CD4-positive, alpha-beta T cell treated with Interleukin-12 subunit alpha and Interleukin-12 subunit beta, for 1 hour (primary cell): Measurements from ENCODE around the gene LEPROT.
"Not testable (repeated sequence)": the region's sequence is repeated elsewhere in the genome, so short reads cannot be mapped to it uniquely, and the experiment has no call there.

ENCODE experiments used
- DNase-seq: peaks from one replicate; pipeline ENCODE4 v3.0.0-alpha.2; 2020

Gene LEPROT, protein sequence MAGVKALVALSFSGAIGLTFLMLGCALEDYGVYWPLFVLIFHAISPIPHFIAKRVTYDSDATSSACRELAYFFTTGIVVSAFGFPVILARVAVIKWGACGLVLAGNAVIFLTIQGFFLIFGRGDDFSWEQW

DNA sequence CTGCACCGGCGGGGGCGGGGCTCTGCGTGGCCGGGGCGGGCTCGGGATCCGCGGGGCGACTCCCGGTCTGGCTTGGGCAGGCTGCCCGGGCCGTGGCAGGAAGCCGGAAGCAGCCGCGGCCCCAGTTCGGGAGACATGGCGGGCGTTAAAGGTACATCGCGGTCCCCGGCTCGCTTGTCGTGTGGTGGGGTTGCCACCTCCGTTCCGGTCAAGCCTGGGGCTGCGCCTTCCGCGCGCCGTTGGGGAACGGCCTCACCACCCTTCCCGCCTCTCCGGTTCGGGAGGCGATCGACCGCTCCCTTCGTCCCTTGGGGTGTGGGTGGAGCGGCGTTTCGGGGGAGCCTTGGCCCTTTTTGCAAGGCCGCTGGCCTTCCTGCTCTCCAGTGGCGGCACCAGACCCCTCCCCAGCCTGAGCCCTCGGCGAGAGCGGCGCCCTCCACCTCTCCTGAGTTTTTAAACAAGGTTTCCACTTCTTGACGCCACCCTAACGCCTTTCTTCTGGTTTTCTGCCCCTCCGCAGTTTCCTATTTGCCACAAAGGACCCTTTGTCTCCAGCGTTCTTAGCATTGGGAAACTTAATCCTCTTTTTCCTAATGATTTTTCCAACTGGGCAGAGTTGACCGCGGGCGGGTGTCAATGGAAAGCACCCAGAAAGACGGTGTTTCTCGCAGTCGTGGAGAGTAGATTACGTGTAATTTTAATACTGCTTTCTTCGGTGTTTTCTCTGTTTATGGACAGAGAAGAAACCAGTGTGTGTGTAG lies at the start of gene LEPROT, which contains the start of gene LEPR:
LEPROT (plus strand) TSS at position 79 of the 761 bp plus-strand sequence; CDS start at position 136, 57 bp downstream.
LEPR (plus strand) TSS at position 79 of the 761 bp plus-strand sequence. CDS start 144,898 bp downstream, outside the sequence.
- DNase-seq: no peak

DNA sequence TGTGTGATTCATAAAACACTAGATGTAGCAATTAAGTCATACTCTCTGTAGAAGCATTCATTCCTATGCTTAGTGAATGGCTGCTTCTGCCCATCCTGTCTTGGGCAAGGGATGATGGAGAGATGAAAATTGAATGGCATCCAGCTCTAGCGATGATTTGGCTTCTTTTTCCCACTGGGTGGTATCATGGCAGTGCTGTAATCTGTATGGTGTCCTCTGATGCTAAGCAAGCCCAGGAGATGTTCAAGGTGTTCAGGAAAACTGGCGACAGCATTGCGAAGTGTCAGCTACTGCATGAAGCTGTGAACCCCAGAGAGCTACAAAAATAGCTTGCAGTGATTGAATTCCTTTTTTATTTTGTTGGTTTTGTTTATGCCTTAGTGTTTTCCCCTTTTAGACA lies 48.9 kb upstream of the LEPROT start:
- no peak for DNase-seq

- DNase-seq: no peak
Observed at GRCh38 chr1:65372557-65372956, 47.9 kb upstream of the LEPROT start.

GRCh38 chr1:65377496-65378246 lies 42.8 kb upstream of the LEPROT start:
- DNase-seq: no peak

DNA sequence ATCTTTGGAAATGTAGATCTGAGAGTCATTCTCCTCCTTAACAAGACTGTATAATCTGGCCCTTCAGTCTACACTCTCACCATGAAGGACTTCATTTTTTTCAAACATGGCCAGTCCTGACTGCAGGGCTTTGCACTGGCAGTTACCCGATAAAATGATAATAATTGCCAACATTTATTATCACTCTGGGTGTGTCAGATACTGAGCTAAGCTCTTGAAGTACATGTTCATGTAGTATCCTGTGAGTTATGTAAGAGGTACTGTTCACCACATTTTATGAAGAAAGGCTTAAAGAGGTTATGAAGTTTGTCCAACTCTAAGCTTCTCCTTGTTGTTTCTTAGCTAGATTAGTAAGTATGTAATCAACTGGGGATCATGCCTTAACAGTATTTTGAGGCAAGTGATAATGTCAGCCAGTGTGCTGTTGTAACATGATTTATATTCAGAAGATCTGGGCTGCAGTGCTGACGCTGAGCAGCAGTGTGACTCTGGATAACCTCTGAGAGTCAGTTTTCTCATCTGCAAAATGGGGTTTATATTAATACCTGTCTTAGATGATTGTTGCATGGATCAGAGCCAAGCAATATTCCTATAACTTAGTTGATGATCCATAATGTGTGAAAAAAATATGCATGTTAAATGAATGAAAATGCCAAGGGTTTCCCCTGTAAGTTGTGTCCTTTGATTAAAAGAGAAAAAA lies 42.1 kb upstream of the LEPROT start:
- no peak for DNase-seq

DNA sequence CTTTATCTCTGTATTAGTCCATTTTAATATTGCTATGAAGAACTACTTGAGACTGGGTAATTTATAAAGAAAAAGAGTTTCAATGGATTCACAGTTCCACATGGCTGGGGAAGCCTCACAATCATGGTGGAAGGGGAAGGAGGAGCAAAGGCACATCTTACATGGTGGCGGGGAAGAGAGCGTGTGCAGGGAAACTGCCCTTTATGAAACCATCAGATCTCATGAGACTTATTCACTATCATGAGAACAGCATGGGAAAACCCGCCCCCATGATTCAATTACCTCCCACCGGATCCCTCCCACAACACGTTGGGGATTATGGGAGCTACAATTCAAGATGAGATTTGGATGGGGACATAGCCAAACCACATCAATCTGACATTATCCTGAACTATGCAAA lies 36.0 kb upstream of the LEPROT start:
- not testable (repeated sequence) for DNase-seq

- no peak for DNase-seq
Observed at GRCh38 chr1:65386439-65386838, 34.0 kb upstream of the LEPROT start.

DNA sequence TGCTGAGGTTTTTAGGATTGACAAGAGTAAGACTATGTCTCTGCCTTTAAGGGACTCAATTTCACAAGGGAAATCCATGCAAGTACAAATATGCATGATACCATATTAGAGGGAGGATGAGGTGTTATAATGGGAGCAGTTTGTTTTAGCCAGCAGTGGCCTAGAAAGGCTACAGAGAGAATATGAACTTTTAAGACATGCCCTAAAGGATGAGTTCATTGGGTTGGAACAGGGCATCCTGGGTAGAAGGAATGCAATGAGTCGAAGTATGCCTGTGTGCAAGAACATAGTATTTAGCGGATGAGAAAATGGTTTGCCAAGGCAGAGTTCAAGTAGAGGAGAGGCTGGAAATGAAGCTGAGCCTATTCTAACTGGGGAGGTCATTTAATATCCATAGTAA lies 32.6 kb upstream of the LEPROT start:
- no peak for DNase-seq

DNA sequence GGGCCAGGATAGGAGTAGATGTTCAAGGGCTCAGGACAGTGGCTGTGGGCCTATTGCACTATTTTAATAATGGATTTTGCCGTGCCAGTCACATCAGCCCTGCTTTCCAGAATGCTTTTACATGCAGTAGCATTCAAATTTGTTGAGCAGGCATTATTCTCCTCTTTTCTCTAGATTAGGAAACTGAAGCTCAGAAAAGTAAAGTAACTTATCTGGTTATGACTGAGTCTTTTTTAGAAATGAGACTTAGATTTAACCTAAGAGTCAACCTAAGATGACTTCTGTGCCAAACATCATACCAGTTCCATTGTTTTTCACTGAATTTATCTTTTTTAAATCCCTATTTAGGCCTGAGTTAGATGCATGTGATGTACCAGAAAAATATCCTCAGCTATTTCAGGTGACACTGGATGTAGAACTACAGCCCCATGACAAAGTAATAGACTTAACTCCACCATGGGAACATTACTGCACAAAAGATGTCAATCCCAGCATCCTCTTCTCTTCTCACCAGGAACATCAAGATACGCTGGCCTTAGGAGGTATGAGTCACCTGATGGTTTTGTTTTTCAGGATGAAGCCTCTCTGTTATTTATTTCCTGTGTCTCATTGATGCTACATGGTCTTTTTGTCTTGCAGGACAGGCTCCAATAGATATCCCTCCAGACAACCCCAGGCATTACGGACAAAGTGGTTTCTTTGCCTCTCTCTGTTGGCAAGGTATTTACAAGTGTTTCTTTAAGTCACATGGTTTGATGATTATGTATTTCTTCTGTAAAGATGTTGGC lies 31.4 kb upstream of the LEPROT start:
- no peak for DNase-seq

DNA sequence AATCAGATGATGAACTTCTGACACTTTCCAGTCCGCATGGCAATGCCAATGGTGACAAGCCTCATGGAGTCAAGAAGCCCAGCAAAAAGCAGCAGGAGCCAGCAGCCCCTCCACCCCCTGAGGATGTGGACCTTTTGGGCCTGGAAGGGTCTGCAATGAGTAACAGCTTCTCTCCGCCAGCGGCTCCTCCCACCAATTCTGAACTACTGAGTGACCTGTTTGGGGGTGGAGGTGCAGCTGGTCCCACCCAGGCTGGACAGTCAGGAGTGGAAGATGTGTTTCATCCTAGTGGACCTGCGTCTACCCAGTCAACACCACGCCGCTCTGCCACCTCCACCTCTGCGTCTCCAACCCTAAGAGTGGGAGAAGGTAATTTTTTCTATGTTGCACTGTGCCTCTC lies 28.0 kb upstream of the LEPROT start:
- DNase-seq: no peak

- DNase-seq: no peak
Observed at GRCh38 chr1:65393347-65393746, 27.1 kb upstream of the LEPROT start.

GRCh38 chr1:65393928-65394327 lies 26.5 kb upstream of the LEPROT start:
- DNase-seq: no peak

DNA sequence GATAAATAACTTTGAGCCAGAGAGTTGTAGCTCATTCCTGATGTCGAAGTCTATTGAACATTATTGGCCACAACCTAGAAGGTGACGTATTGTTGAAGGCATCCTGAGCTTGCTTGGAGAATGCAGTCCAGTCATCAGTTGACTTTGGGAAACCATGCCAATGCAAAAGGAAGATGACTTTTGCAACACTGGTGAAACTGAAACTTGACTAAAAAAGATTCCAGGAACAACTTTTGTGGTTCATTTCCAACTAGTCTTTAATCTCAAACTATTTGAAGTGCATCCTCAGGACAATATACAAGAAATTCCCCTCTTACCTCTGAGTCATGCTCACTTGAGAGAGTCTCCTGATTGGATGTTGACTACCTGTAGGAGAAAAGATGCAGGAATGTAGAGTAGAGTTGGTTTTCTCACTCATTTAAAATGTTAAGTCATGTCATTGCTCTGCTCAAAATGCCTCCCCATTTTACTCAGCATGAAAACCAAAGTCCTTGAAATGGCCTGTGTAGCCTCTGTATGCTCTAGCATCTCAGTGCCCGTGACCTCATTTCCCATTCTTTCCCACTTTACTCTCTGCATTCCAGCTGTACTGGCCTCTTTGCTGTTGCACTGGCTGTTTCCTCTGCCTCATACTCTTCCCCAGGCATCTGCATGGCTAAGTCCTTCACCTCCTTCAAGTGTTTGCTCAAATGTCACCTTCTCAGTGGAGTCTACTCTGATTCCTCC lies 24.4 kb upstream of the LEPROT start:
- no peak for DNase-seq

GRCh38 chr1:65398083-65398482 lies 22.4 kb upstream of the LEPROT start:
- DNase-seq: no peak

DNA sequence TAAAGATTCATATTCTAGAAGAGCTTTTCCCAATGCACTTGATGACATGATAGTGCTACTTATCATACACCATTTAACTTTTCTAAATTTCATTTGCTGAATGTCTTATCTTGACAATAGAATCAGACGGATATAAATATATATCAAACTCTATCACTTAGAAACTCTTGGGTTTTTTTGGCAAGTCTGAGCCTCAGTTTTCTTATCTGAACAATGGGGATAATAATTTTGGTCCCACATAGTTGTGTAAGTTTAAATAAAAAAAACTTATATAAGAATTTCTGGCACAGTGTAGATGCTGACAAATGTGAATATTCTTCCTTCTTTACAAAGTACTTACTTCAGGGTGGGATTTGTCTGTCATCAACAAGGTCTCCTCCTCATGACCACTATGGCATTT lies 21.5 kb upstream of the LEPROT start:
- no peak for DNase-seq

DNA sequence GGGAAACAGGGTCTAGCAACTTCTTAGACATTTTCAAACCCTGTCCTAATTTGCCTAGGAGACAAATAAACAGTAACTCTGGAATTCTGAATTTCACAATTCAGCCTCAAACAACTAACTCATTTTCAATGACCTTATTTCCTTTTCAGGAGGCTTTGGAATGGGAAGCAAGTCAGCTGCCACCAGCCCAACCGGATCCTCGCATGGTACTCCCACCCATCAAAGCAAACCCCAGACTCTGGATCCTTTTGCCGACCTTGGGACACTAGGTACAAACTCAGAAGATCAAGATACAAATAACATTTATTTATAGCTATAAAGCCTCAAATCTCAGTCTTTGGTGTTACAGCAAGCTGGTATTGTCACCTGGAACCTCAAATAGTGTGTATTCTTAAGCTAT lies 18.9 kb upstream of the LEPROT start:
- no peak for DNase-seq

GRCh38 chr1:65404941-65405340 lies 15.5 kb upstream of the LEPROT start:
- DNase-seq: no peak

- DNase-seq: no peak
Observed at GRCh38 chr1:65407877-65408276, 12.6 kb upstream of the LEPROT start.

GRCh38 chr1:65409314-65409713 lies 11.2 kb upstream of the LEPROT start:
- DNase-seq: no peak

DNA sequence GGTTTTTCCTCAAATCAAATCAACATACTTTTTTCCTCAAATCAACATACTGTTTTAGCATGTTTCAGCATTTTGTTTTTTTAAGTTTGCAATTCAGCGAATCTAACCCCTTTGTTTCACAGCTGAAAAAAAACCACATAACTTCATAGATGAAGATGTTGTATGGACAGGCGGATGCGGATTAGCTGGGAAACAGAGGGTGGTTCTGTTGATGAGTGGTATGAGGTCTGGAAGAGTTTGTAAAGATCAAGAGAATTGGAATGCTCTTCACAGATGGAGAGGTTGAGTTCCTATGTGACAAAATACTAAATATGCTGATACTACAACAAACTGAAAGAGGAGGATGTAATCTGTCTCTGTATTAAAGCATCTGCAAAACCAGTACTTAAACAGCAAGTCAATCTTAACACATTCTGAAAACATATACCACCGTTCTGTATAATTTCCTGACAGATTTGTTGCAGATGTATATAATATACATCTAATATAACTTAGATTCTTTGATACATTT lies 10.6 kb upstream of the LEPROT start:
- no peak for DNase-seq

DNA sequence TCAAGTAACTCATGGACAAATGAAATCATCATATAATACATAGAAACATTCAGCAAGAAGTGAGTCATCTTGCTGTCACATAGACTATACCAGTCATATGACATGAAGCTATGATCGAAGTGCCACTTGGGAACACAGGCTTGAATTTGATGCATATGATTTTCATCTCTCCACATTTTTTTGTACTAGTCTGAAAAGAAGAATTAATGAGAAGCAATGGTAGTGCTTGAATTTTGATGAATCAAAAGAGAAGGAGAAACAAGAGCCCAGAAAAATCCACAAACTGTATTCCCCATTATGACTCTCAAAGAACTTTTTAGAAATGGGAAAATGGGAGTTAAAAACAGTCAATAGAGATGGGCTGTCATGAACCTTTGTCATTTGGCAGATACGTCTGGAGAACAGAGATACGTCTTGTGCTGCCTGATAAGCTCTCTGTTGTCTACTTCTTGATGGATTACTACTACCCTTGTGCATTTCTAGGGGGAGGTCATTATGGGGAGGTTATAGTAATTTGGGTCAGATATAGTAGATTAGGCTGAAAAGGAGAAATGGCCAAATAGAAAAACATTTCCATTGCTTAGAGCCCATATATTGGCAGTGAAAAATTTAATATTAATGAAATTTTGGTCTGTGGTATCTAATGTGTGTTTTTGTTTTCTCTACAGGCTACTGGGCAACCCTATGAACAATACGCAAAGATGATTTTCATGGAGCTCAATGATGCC lies 8.0 kb upstream of the LEPROT start:
- no peak for DNase-seq
